ENCODE measurements around the gene FAM177A1. TPM values are rescaled to one million over a fixed set of nuclear protein-coding genes. Genes with fewer than 3 reads are reported as not detected.
A peak's percentile ranks its signal among the peaks of the same experiment; 100 is the strongest.
"Not testable (repeated sequence)": the region's sequence is repeated elsewhere in the genome, so short reads cannot be mapped to it uniquely, and the experiment has no call there.

The FAM177A1 gene
- total RNA-seq, 1 experiment from 2014 or later: 31.6 TPM

GRCh38 chr14:35051796-35052195 lies 5.7 kb downstream of the FAM177A1 start:
- DNase-seq: peak in 1 of 2 experiments; percentile 43
- CTCF ChIA-PET: no interaction called here
- Histone ChIP-seq H3K9me3 (ENCODE audit: insufficient read depth, low read depth) (no peaks in the 10 kb centered on the region), H3K4me3 (no peak overlapping the region), H3K27me3 (ENCODE audit: insufficient read depth, low read depth) (no peaks in the 10 kb centered on the region), H2AFZ (no peak overlapping the region), H3K9me2 (ENCODE audit: insufficient read depth) (no peaks in the 10 kb centered on the region), H3K4me2 (no peak overlapping the region), H3F3A (ENCODE audit: insufficient read depth, low read depth) (peaks cover 9% of the 10 kb centered on the region), H3K4me1 (replicated peaks; ENCODE audit: insufficient read depth) (peaks cover 16% of the 10 kb centered on the region; the same call in 1 of the 2 replicates), H3K36me3 (ENCODE audit: low read depth) (no peaks in the 10 kb centered on the region), H4K20me1 (ENCODE audit: insufficient read depth) (no peaks in the 10 kb centered on the region), H3K27ac (0 out of 2 replicates have a peak overlapping the region, but pooled peaks have one; percentile 3), H3K79me2 (ENCODE audit: low read depth) (peaks cover 20% of the 10 kb centered on the region)
- BruUV-seq (replicated peaks): no TSS peak
- POLR2A ChIA-PET (ENCODE audit: unreplicated experiment): no interaction called here
- TF ChIP-seq CTCF (conservative IDR thresholded peaks at IDR 0.05) (no peak), EZH2 (IDR thresholded peaks at IDR 0.05; ENCODE audit: low read depth) (no peak)
- intact Hi-C loops (cut with micrococcal nuclease; ENCODE audit: unreplicated experiment): no loop called here

- no peak overlapping the region for H3K27ac ChIP-seq
- H3K4me3 ChIP-seq: no peak overlapping the region
- H3F3A ChIP-seq (ENCODE audit: insufficient read depth, low read depth): peaks cover 5% of the 10 kb centered on the region; the same call in 1 of the 2 replicates
- CTCF ChIA-PET: no interaction called here
- H4K20me1 ChIP-seq (ENCODE audit: insufficient read depth): no peaks in the 10 kb centered on the region
- BruUV-seq (replicated peaks): no TSS peak
- no peaks in the 10 kb centered on the region for H3K36me3 ChIP-seq (ENCODE audit: low read depth)
- H3K9me2 ChIP-seq (ENCODE audit: insufficient read depth): no peaks in the 10 kb centered on the region
- H3K9me3 ChIP-seq (ENCODE audit: insufficient read depth, low read depth): no peaks in the 10 kb centered on the region
- H3K27me3 ChIP-seq (ENCODE audit: insufficient read depth, low read depth): no peaks in the 10 kb centered on the region
- intact Hi-C loops (cut with micrococcal nuclease; ENCODE audit: unreplicated experiment): no loop called here
- no peak overlapping the region for H3K4me2 ChIP-seq
- POLR2A ChIA-PET (ENCODE audit: unreplicated experiment): no interaction called here
- TF ChIP-seq CTCF (conservative IDR thresholded peaks at IDR 0.05) (no peak), EZH2 (IDR thresholded peaks at IDR 0.05; ENCODE audit: low read depth) (no peak)
- peaks cover 9% of the 10 kb centered on the region; the same call in 1 of the 2 replicates for H3K4me1 ChIP-seq (replicated peaks; ENCODE audit: insufficient read depth)
- DNase-seq: no peak
- H2AFZ ChIP-seq: no peak overlapping the region
- H3K79me2 ChIP-seq (ENCODE audit: low read depth): peaks cover 12% of the 10 kb centered on the region
Measured at GRCh38 chr14:35052637-35053036, 6.6 kb downstream of the FAM177A1 start.

GRCh38 chr14:35061113-35061791 lies 15.2 kb downstream of the FAM177A1 start:
- BruUV-seq (replicated peaks); H3K4me2 ChIP-seq: not testable (repeated sequence)
- CTCF ChIA-PET: interaction anchor here (0.6 to 0.7 kb wide), 2 partner anchors 328 to 388 kb away, joined by 3 read pairs; no protein-coding TSS in a partner anchor

GRCh38 chr14:35065731-35066130 lies 19.7 kb downstream of the FAM177A1 start:
- H4K20me1 ChIP-seq (ENCODE audit: insufficient read depth); intact Hi-C loops (cut with micrococcal nuclease; ENCODE audit: unreplicated experiment); H3K4me3 ChIP-seq; H3K27ac ChIP-seq; H3K4me1 ChIP-seq (replicated peaks; ENCODE audit: insufficient read depth); BruUV-seq (replicated peaks); H3K27me3 ChIP-seq (ENCODE audit: insufficient read depth, low read depth); H3K4me2 ChIP-seq; H3F3A ChIP-seq (ENCODE audit: insufficient read depth, low read depth); H3K79me2 ChIP-seq (ENCODE audit: low read depth); H3K36me3 ChIP-seq (ENCODE audit: low read depth); H3K9me3 ChIP-seq (ENCODE audit: insufficient read depth, low read depth); DNase-seq; H2AFZ ChIP-seq; H3K9me2 ChIP-seq (ENCODE audit: insufficient read depth); CTCF ChIA-PET; POLR2A ChIA-PET (ENCODE audit: unreplicated experiment): not testable (repeated sequence)

More at GRCh38 chr14:35061113-35061791, 15.2 kb downstream of the FAM177A1 start:
- H3K27me3 ChIP-seq (ENCODE audit: insufficient read depth, low read depth); H3K4me3 ChIP-seq; H3K79me2 ChIP-seq (ENCODE audit: low read depth); H3K4me1 ChIP-seq (replicated peaks; ENCODE audit: insufficient read depth); DNase-seq; H3K9me3 ChIP-seq (ENCODE audit: insufficient read depth, low read depth); H3K9me2 ChIP-seq (ENCODE audit: insufficient read depth); intact Hi-C loops (cut with micrococcal nuclease; ENCODE audit: unreplicated experiment); H2AFZ ChIP-seq; H4K20me1 ChIP-seq (ENCODE audit: insufficient read depth); H3K27ac ChIP-seq; H3K36me3 ChIP-seq (ENCODE audit: low read depth); H3F3A ChIP-seq (ENCODE audit: insufficient read depth, low read depth): not testable (repeated sequence)
- POLR2A ChIA-PET (ENCODE audit: unreplicated experiment): interaction anchor here (0.6 kb wide), 2 partner anchors 15 to 60 kb away, joined by 8 to 23 read pairs; no protein-coding TSS in a partner anchor

All from PC-9 (cell line).